CD4-positive, CD25-positive, alpha-beta regulatory T cell (primary cell): ENCODE measurements around the gene USO1. TPM values are rescaled to one million over a fixed set of nuclear protein-coding genes. Genes with fewer than 3 reads are reported as not detected.
"Not testable (repeated sequence)": the region's sequence is repeated elsewhere in the genome, so short reads cannot be mapped to it uniquely, and the experiment has no call there.

Experiments used
- ATAC-seq, 2 donors: fragments of 150-1000 bp; cut with Tn5 transposase; one replicate each; pipeline ENCODE4 v1.10.0; 2021; ENCODE audit warnings: low read depth in 2 of 2, moderate number of reproducible peaks in 2 of 2, moderate library complexity in 1 of 2
- DNase-seq, 3 donors: peaks; one replicate each; pipeline versions ENCODE4 v3.0.0 to v3.0.0-alpha.2; 2012 to 2022; ENCODE audit warnings: mixed read lengths in 1 of 3
- H3K27ac ChIP-seq: one replicate; pipeline ENCODE4 v1.7.0; 2013; ENCODE audit warnings: mild to moderate bottlenecking, low read length; ENCODE audit not compliant: insufficient read depth, poor library complexity, severe bottlenecking
- H3K27me3 ChIP-seq: one replicate; pipeline ENCODE4 v1.7.0; 2013; ENCODE audit warnings: low read length; ENCODE audit not compliant: control insufficient read depth, insufficient read depth
- H3K36me3 ChIP-seq: one replicate; pipeline ENCODE4 v1.7.0; 2013; ENCODE audit warnings: mild to moderate bottlenecking, low read length, moderate library complexity; ENCODE audit not compliant: control insufficient read depth, insufficient read depth
- H3K4me1 ChIP-seq: 2 replicates; pipeline ENCODE4 v1.7.0; 2013; ENCODE audit warnings: mild to moderate bottlenecking, low read length; ENCODE audit not compliant: insufficient read depth, control insufficient read depth, poor library complexity, severe bottlenecking
- H3K4me3 ChIP-seq: one replicate; pipeline ENCODE4 v1.7.0; 2013; ENCODE audit warnings: low read depth, mild to moderate bottlenecking, low read length, moderate library complexity
- H3K9me3 ChIP-seq, 2 experiments: 1 replicate in 1 of 2; 2 replicates in 1 of 2; pipeline ENCODE4 v1.7.0; 2013; ENCODE audit warnings: low read length in 2 of 2, mild to moderate bottlenecking in 1 of 2, moderate library complexity in 1 of 2; ENCODE audit not compliant: control insufficient read depth in 2 of 2
- H3K27ac Mint-ChIP-seq, 3 donors: one replicate each; pipeline ENCODE4 v1.8.0; 2020 to 2022; ENCODE audit warnings: mild to moderate bottlenecking in 3 of 3, mixed read lengths in 3 of 3, moderate library complexity in 2 of 3
- H3K27me3 Mint-ChIP-seq: one replicate; pipeline ENCODE4 v1.8.0; 2022; ENCODE audit warnings: mild to moderate bottlenecking, mixed read lengths
- H3K36me3 Mint-ChIP-seq: one replicate; pipeline ENCODE4 v1.8.0; 2020; ENCODE audit warnings: mixed read lengths
- H3K4me1 Mint-ChIP-seq, 4 donors: one replicate each; pipeline ENCODE4 v1.8.0; 2020 to 2022; ENCODE audit warnings: mixed read lengths in 4 of 4, mild to moderate bottlenecking in 1 of 4
- H3K4me3 Mint-ChIP-seq, 4 donors: one replicate each; pipeline ENCODE4 v1.8.0; 2020 to 2022; ENCODE audit warnings: mild to moderate bottlenecking in 4 of 4, mixed read lengths in 4 of 4, moderate library complexity in 3 of 4
- H3K9me3 Mint-ChIP-seq, 7 donors: one replicate each; pipeline ENCODE4 v1.8.0; 2020 to 2022; ENCODE audit warnings: mixed read lengths in 7 of 7, mild to moderate bottlenecking in 3 of 7, moderate library complexity in 2 of 7
- polyA plus RNA-seq, 4 donors: library from polyadenylated mRNA; unstranded; fragments of 300-500 nt; fragmentation: Illumina TruSeq; gene quantifications; one replicate each; pipeline ENCODE4 v1.2.3, GENCODE V29; 2021
- total RNA-seq: library from RNA; stranded (reverse); gene quantifications from one replicate; pipeline ENCODE4 v1.2.3, GENCODE V29; 2022

Gene USO1
- total and polyA plus RNA-seq, 5 donors from 2014 or later = 23.4 to 29.5 (median 24.8) TPM

GRCh38 chr4:75716054-75716453 is 8.3 kb upstream of the USO1 start:
- peaks cover 11% of the 10 kb centered on the region for H3K36me3 Mint-ChIP-seq
- peak overlapping the region in 1 of 4 donors; percentile 48 for H3K4me3 Mint-ChIP-seq
- not testable (repeated sequence) for H3K27ac ChIP-seq, H3K36me3 ChIP-seq, H3K9me3 ChIP-seq, ATAC-seq, H3K27me3 Mint-ChIP-seq, H3K4me3 ChIP-seq, H3K4me1 ChIP-seq, H3K27me3 ChIP-seq, H3K9me3 Mint-ChIP-seq, DNase-seq
- H3K27ac Mint-ChIP-seq = peak overlapping the region in 1 of 3 donors; percentile 23
- H3K4me1 Mint-ChIP-seq = peaks cover 5 to 17% (median 11%) of the 10 kb centered on the region in 4 donors

GRCh38 chr4:75717408-75717807 is 7.0 kb upstream of the USO1 start:
- Mint-ChIP-seq H3K36me3 (peaks cover 11% of the 10 kb centered on the region), H3K4me3 (no peak overlapping the region), H3K27me3 (no peaks in the 10 kb centered on the region), H3K9me3 (no peaks in the 10 kb centered on the region), H3K4me1 (peaks cover 5 to 24% (median 17%) of the 10 kb centered on the region in 4 donors), H3K27ac (peak overlapping the region in 1 of 3 donors; percentile 28)
- no peak for ATAC-seq
- H3K27ac ChIP-seq = no peak overlapping the region
- H3K4me1 ChIP-seq = peaks cover 2% of the 10 kb centered on the region
- no peak overlapping the region for H3K4me3 ChIP-seq
- H3K9me3 ChIP-seq = no peaks in the 10 kb centered on the region
- H3K36me3 ChIP-seq = no peaks in the 10 kb centered on the region
- DNase-seq = no peak
- H3K27me3 ChIP-seq = no peaks in the 10 kb centered on the region

GRCh38 chr4:75718529-75718928 is 5.8 kb upstream of the USO1 start:
- Histone ChIP-seq H3K9me3 (no peaks in the 10 kb centered on the region), H3K27me3 (no peaks in the 10 kb centered on the region), H3K27ac (no peak overlapping the region), H3K4me3 (no peak overlapping the region), H3K36me3 (no peaks in the 10 kb centered on the region), H3K4me1 (peaks cover 13% of the 10 kb centered on the region)
- peaks cover 11% of the 10 kb centered on the region for H3K36me3 Mint-ChIP-seq
- DNase-seq = no peak
- H3K27ac Mint-ChIP-seq = no peak overlapping the region
- no peaks in the 10 kb centered on the region for H3K27me3 Mint-ChIP-seq
- H3K9me3 Mint-ChIP-seq = no peaks in the 10 kb centered on the region
- peaks cover 14 to 26% (median 23%) of the 10 kb centered on the region in 4 donors for H3K4me1 Mint-ChIP-seq
- no peak for ATAC-seq
- H3K4me3 Mint-ChIP-seq = peak overlapping the region in 2 of 4 donors; percentile 47 to 63

GRCh38 chr4:75722417-75722816 is 2.0 kb upstream of the USO1 start:
- H3K27ac ChIP-seq = peak overlapping the region; percentile 89
- Mint-ChIP-seq H3K36me3 (peaks cover 4% of the 10 kb centered on the region), H3K27ac (peak overlapping the region in 1 of 3 donors; percentile 18), H3K9me3 (peaks cover 0 to 1% (median 0%) of the 10 kb centered on the region in 7 donors), H3K27me3 (peaks cover 10% of the 10 kb centered on the region), H3K4me3 (no peak overlapping the region), H3K4me1 (peaks cover 27 to 56% (median 40%) of the 10 kb centered on the region in 4 donors)
- H3K4me3 ChIP-seq = no peak overlapping the region
- H3K9me3 ChIP-seq = no peaks in the 10 kb centered on the region
- DNase-seq (no peak), ATAC-seq (no peak)
- peaks cover 40% of the 10 kb centered on the region for H3K4me1 ChIP-seq
- H3K36me3 ChIP-seq = no peaks in the 10 kb centered on the region
- no peaks in the 10 kb centered on the region for H3K27me3 ChIP-seq

GRCh38 chr4:75723163-75724065 is 963 bp upstream of the USO1 start:
- no peaks in the 10 kb centered on the region for H3K9me3 ChIP-seq
- DNase-seq (peak in 1 of 3 donors; percentile 9), ATAC-seq (no peak)
- Mint-ChIP-seq H3K4me1 (peaks cover 32 to 64% (median 45%) of the 10 kb centered on the region in 4 donors), H3K4me3 (peak overlapping the region; percentile 98 to 100 (median 99)), H3K9me3 (peaks cover 0 to 1% (median 0%) of the 10 kb centered on the region in 7 donors), H3K27me3 (peaks cover 10% of the 10 kb centered on the region), H3K27ac (peak overlapping the region; percentile 94 to 99 (median 99)), H3K36me3 (peaks cover 4% of the 10 kb centered on the region)
- H3K27me3 ChIP-seq = no peaks in the 10 kb centered on the region
- peak overlapping the region; percentile 89 for H3K27ac ChIP-seq
- H3K4me1 ChIP-seq = peaks cover 40% of the 10 kb centered on the region
- peak overlapping the region; percentile 96 for H3K4me3 ChIP-seq
- H3K36me3 ChIP-seq = no peaks in the 10 kb centered on the region

GRCh38 chr4:75724867-75725724 is 719 bp downstream of the USO1 start:
- ATAC-seq (no peak), DNase-seq (peak; percentile 34 to 64 (median 53))
- H3K4me1 Mint-ChIP-seq = peaks cover 32 to 69% (median 45%) of the 10 kb centered on the region in 4 donors
- no peaks in the 10 kb centered on the region for H3K9me3 ChIP-seq
- peak overlapping the region; percentile 93 for H3K4me3 ChIP-seq
- H3K27ac Mint-ChIP-seq = peak overlapping the region; percentile 99
- H3K36me3 Mint-ChIP-seq = peaks cover 4% of the 10 kb centered on the region
- H3K4me1 ChIP-seq = peaks cover 40% of the 10 kb centered on the region
- H3K27ac ChIP-seq = peak overlapping the region; percentile 89
- peak overlapping the region; percentile 98 to 100 (median 99) for H3K4me3 Mint-ChIP-seq
- H3K9me3 Mint-ChIP-seq = peaks cover 0 to 1% (median 0%) of the 10 kb centered on the region in 7 donors
- H3K27me3 ChIP-seq = no peaks in the 10 kb centered on the region
- H3K36me3 ChIP-seq = no peaks in the 10 kb centered on the region
- H3K27me3 Mint-ChIP-seq = peaks cover 10% of the 10 kb centered on the region

- DNase-seq, ATAC-seq, H3K27ac ChIP-seq, H3K27me3 ChIP-seq, H3K9me3 ChIP-seq, H3K27me3 Mint-ChIP-seq, H3K36me3 ChIP-seq, H3K36me3 Mint-ChIP-seq, H3K9me3 Mint-ChIP-seq: not testable (repeated sequence)
- Mint-ChIP-seq H3K4me1 (peaks cover 32 to 73% (median 45%) of the 10 kb centered on the region in 4 donors), H3K27ac (peak overlapping the region in 2 of 3 donors; percentile 99), H3K4me3 (peak overlapping the region; percentile 98 to 100 (median 99))
- Histone ChIP-seq H3K4me3 (peak overlapping the region; percentile 93), H3K4me1 (peaks cover 40% of the 10 kb centered on the region)
Measured at GRCh38 chr4:75725942-75726538, 1.7 kb downstream of the USO1 start.
